ENCODE measurements around the gene CORO2A. TPM values are rescaled to one million over a fixed set of nuclear protein-coding genes. Genes with fewer than 3 reads are reported as not detected.

Gene CORO2A
- total RNA-seq, 2 experiments from 2014 or later, result 6.8 to 8.5 TPM

- POLR2A ChIA-PET, result interaction anchor here (1.1 to 1.2 kb wide), 2 partner anchors 16 to 119 kb away, joined by 3 read pairs; no protein-coding TSS in a partner anchor
- H3K9me3 Mint-ChIP-seq, result no peaks in the 10 kb centered on the region
- DNase-seq (no peak), ATAC-seq (ENCODE audit: poor library complexity) (no peak)
- H3K4me3 Mint-ChIP-seq, result no peak overlapping the region
- H3K36me3 ChIP-seq (ENCODE audit: insufficient read depth, low read length), result peaks cover 38% of the 10 kb centered on the region
- no peaks in the 10 kb centered on the region for H3K4me1 Mint-ChIP-seq (ENCODE audit: low read depth)
- no peak for TF ChIP-seq CTCF (IDR thresholded peaks at IDR 0.05)
- CTCF ChIA-PET, result no interaction called here
- H3K27me3 Mint-ChIP-seq, result no peaks in the 10 kb centered on the region
- H3K27ac Mint-ChIP-seq, result no peak overlapping the region
- no peaks in the 10 kb centered on the region for H3K9me3 ChIP-seq (ENCODE audit: control insufficient read depth in 1 of 2, insufficient read depth in 1 of 2, low read length in 2 of 2)
- no peaks in the 10 kb centered on the region for H3K27me3 ChIP-seq (ENCODE audit: control insufficient read depth in 1 of 2, insufficient read depth in 2 of 2, low read length in 2 of 2)
- no peak overlapping the region for H3K4me3 ChIP-seq (ENCODE audit: low read length)
- no peaks in the 10 kb centered on the region for H3K4me1 ChIP-seq (ENCODE audit: insufficient read depth, low read length)
- peaks cover 45% of the 10 kb centered on the region for H3K36me3 Mint-ChIP-seq (ENCODE audit: low read depth)
- no peak overlapping the region for H3K27ac ChIP-seq (ENCODE audit: low read depth in 1 of 2, low read length in 2 of 2)
- intact Hi-C loops (cut with DNase I, micrococcal nuclease), result no loop called here
Observed at GRCh38 chr9:98220911-98221310, 28.5 kb upstream of the CORO2A start.

GRCh38 chr9:98219794-98220370 lies 27.4 kb upstream of the CORO2A start:
- Mint-ChIP-seq H3K9me3 (no peaks in the 10 kb centered on the region), H3K27ac (no peak overlapping the region), H3K4me1 (ENCODE audit: low read depth) (no peaks in the 10 kb centered on the region), H3K36me3 (ENCODE audit: low read depth) (peaks cover 54% of the 10 kb centered on the region), H3K27me3 (no peaks in the 10 kb centered on the region), H3K4me3 (no peak overlapping the region)
- TF ChIP-seq CTCF (IDR thresholded peaks at IDR 0.05), result no peak
- Histone ChIP-seq H3K4me3 (ENCODE audit: low read length) (no peak overlapping the region), H3K27me3 (ENCODE audit: control insufficient read depth in 1 of 2, insufficient read depth in 2 of 2, low read length in 2 of 2) (no peaks in the 10 kb centered on the region), H3K4me1 (ENCODE audit: insufficient read depth, low read length) (no peaks in the 10 kb centered on the region), H3K36me3 (ENCODE audit: insufficient read depth, low read length) (peaks cover 33% of the 10 kb centered on the region), H3K9me3 (ENCODE audit: control insufficient read depth in 1 of 2, insufficient read depth in 1 of 2, low read length in 2 of 2) (no peaks in the 10 kb centered on the region), H3K27ac (ENCODE audit: low read depth in 1 of 2, low read length in 2 of 2) (no peak overlapping the region)
- no peak for ATAC-seq (ENCODE audit: poor library complexity)
- ChIA-PET CTCF (no interaction called here), POLR2A (no interaction called here)
- intact Hi-C loops (cut with DNase I, micrococcal nuclease), result no loop called here
- no peak for DNase-seq

- no peak for TF ChIP-seq CTCF (IDR thresholded peaks at IDR 0.05)
- Histone ChIP-seq H3K4me1 (ENCODE audit: insufficient read depth, low read length) (no peaks in the 10 kb centered on the region), H3K4me3 (ENCODE audit: low read length) (no peak overlapping the region), H3K9me3 (ENCODE audit: control insufficient read depth in 1 of 2, insufficient read depth in 1 of 2, low read length in 2 of 2) (no peaks in the 10 kb centered on the region), H3K36me3 (ENCODE audit: insufficient read depth, low read length) (peaks cover 31% of the 10 kb centered on the region), H3K27me3 (ENCODE audit: control insufficient read depth in 1 of 2, insufficient read depth in 2 of 2, low read length in 2 of 2) (no peaks in the 10 kb centered on the region), H3K27ac (ENCODE audit: low read depth in 1 of 2, low read length in 2 of 2) (no peak overlapping the region)
- intact Hi-C loops (cut with DNase I, micrococcal nuclease), result no loop called here
- Mint-ChIP-seq H3K36me3 (ENCODE audit: low read depth) (peaks cover 56% of the 10 kb centered on the region), H3K27ac (no peak overlapping the region), H3K9me3 (no peaks in the 10 kb centered on the region), H3K4me3 (no peak overlapping the region), H3K27me3 (no peaks in the 10 kb centered on the region), H3K4me1 (ENCODE audit: low read depth) (no peaks in the 10 kb centered on the region)
- POLR2A ChIA-PET, result interaction anchor here (0.7 kb wide), 1 partner anchor 120 kb away, joined by 3 read pairs; no protein-coding TSS in a partner anchor
- CTCF ChIA-PET, result no interaction called here
- DNase-seq (no peak), ATAC-seq (ENCODE audit: poor library complexity) (no peak)
Observed at GRCh38 chr9:98219364-98219716, 26.9 kb upstream of the CORO2A start.
